ENCODE data around the gene SLC37A3.
A peak's percentile ranks its signal among the peaks of the same experiment; 100 is the strongest.
"Not testable (repeated sequence)": the region's sequence is repeated elsewhere in the genome, so short reads cannot be mapped to it uniquely, and the experiment has no call there.

The SLC37A3 gene

DNA sequence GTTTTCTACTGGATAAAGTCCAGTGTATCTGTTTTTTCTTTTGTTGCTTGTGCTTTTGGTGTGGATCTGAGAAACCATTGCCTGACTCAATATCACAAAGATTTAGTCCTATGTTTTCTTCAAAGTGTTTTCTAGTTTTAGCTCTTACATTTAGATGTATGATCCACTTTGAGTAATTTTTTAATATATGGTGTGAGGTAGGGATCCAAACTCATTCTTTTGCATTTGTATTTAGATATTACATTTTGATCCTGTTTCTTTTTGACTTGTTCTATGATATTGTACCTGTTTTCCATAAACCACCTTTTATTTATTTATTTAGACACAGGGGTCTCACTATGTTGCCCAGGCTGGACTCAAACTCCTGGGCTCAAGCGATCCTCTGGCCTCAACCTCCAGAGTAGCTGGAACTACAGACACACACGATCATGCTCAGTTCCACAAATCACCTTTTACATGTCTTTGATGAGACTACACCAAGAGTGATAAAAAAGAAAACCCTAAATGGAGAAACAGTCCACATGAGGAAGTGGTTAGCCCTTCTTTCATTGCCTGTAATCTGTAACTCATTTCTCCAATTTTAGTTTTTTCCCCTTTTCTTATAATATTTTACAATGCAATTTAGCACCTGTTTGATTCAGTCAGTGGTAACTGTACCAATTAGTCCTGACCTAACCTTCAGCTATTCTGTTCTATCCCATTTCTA, 86.0 kb downstream of the SLC37A3 start:
- peaks cover 85% of the 10 kb centered on the region for H3K27me3 ChIP-seq (ENCODE audit: low read depth, low read length)
- H3K9me3 ChIP-seq (ENCODE audit: insufficient read depth, low read length): peaks cover 10% of the 10 kb centered on the region; the same call in 1 of the 2 replicates

DNA sequence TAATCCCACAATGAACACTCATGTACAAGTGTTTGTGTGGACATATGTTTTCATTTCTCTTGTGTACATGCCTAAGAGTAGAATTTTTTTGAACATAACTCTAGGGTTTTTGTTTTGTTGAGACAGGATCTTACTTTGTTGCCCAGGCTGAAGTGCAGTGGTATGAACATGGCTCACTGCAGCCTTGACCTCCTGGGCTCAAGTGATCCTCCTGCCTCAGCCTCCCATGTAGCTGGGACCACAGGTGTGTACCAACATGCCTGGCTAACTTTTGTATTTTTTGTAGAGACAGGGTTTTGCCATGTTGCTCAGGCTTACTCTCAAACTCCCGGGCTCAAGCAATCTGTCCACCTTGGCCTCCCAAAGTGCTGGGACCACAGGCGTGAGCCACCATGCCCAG, 87.2 kb downstream of the SLC37A3 start:
- H3K9ac ChIP-seq (ENCODE audit: low read length); H3K4me3 ChIP-seq (ENCODE audit: low read length); H3K4me2 ChIP-seq (ENCODE audit: low read length): not testable (repeated sequence)

More for the DNA sequence above, 86.0 kb downstream of the SLC37A3 start:
- peaks cover 4% of the 10 kb centered on the region for H3K36me3 ChIP-seq (replicated peaks; ENCODE audit: low read depth, low read length)
- no peak overlapping the region for H2AFZ ChIP-seq (ENCODE audit: low read depth, low read length)
- TF ChIP-seq EZH2phosphoT487 (IDR thresholded peaks at IDR 0.05; ENCODE audit: low read depth): no peak
- TF ChIP-seq, protein P1, sequence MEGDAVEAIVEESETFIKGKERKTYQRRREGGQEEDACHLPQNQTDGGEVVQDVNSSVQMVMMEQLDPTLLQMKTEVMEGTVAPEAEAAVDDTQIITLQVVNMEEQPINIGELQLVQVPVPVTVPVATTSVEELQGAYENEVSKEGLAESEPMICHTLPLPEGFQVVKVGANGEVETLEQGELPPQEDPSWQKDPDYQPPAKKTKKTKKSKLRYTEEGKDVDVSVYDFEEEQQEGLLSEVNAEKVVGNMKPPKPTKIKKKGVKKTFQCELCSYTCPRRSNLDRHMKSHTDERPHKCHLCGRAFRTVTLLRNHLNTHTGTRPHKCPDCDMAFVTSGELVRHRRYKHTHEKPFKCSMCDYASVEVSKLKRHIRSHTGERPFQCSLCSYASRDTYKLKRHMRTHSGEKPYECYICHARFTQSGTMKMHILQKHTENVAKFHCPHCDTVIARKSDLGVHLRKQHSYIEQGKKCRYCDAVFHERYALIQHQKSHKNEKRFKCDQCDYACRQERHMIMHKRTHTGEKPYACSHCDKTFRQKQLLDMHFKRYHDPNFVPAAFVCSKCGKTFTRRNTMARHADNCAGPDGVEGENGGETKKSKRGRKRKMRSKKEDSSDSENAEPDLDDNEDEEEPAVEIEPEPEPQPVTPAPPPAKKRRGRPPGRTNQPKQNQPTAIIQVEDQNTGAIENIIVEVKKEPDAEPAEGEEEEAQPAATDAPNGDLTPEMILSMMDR (IDR thresholded peaks at IDR 0.05; ENCODE audit: low read depth, low read length): no peak
- H4K20me1 ChIP-seq (ENCODE audit: insufficient read depth, low read length): peaks cover 9% of the 10 kb centered on the region; the same call in 1 of the 2 replicates
- H3K9ac ChIP-seq (ENCODE audit: low read length): no peak overlapping the region
- no peak overlapping the region for H3K4me2 ChIP-seq (ENCODE audit: low read length)
- no peak overlapping the region for H3K27ac ChIP-seq (ENCODE audit: low read length)
- H3K4me3 ChIP-seq (ENCODE audit: low read length): no peak overlapping the region
- no peaks in the 10 kb centered on the region for H3K79me2 ChIP-seq (ENCODE audit: low read length)
- H3K4me1 ChIP-seq (ENCODE audit: low read length): peaks cover 11% of the 10 kb centered on the region; the same call in 1 of the 2 replicates

DNA sequence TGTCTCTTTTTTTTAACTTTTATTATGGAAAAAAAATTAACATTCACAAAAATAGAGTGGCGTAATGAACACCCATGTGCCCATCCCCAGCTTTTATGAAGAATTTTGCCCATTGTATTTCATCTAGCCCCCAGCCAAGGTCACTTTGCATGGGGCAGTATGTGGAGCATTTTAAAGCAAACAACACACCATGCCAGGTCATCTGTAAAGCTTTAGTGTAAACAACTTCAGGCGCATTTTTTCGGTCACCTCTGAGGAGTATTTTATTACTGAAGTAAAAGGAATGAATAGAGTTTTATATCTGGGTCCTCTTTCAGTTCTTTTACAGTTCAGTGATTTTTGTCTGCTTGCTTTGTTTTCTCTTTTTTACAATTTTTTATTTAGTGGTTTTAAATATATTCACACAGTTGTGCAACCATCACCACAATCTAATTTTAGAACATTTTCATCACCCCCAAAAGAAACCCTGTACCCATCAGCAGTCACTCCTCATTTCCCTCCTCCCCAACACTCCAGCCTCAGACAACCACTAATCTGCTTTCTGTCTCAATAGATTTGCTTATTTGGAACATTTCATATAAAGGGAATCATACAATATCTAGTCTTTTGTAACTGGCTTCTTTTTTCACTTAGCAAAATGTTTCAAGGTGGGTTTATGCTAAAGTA, 87.9 kb downstream of the SLC37A3 start:
- Histone ChIP-seq H3K9ac (ENCODE audit: low read length) (no peak overlapping the region), H3K4me1 (ENCODE audit: low read length) (peaks cover 18% of the 10 kb centered on the region), H3K27ac (ENCODE audit: low read length) (no peak overlapping the region), H4K20me1 (ENCODE audit: insufficient read depth, low read length) (peaks cover 12% of the 10 kb centered on the region; the same call in 1 of the 2 replicates), H3K4me3 (ENCODE audit: low read length) (no peak overlapping the region), H3K9me3 (ENCODE audit: insufficient read depth, low read length) (peaks cover 10% of the 10 kb centered on the region; the same call in 1 of the 2 replicates), H2AFZ (ENCODE audit: low read depth, low read length) (no peak overlapping the region), H3K36me3 (replicated peaks; ENCODE audit: low read depth, low read length) (peaks cover 4% of the 10 kb centered on the region), H3K4me2 (ENCODE audit: low read length) (no peak overlapping the region), H3K27me3 (ENCODE audit: low read depth, low read length) (peaks cover 84% of the 10 kb centered on the region), H3K79me2 (ENCODE audit: low read length) (no peaks in the 10 kb centered on the region)
- TF ChIP-seq, protein P1 (IDR thresholded peaks at IDR 0.05; ENCODE audit: low read depth, low read length): no peak
- no peak for TF ChIP-seq EZH2phosphoT487 (IDR thresholded peaks at IDR 0.05; ENCODE audit: low read depth)

More for the DNA sequence above, 87.2 kb downstream of the SLC37A3 start:
- H3K9me3 ChIP-seq (ENCODE audit: insufficient read depth, low read length); H3K79me2 ChIP-seq (ENCODE audit: low read length); H2AFZ ChIP-seq (ENCODE audit: low read depth, low read length); H3K36me3 ChIP-seq (replicated peaks; ENCODE audit: low read depth, low read length); H3K27ac ChIP-seq (ENCODE audit: low read length): not testable (repeated sequence)
- H3K4me1 ChIP-seq (ENCODE audit: low read length): peaks cover 13% of the 10 kb centered on the region
- H4K20me1 ChIP-seq (ENCODE audit: insufficient read depth, low read length): peaks cover 15% of the 10 kb centered on the region; the same call in 1 of the 2 replicates
- peaks cover 87% of the 10 kb centered on the region for H3K27me3 ChIP-seq (ENCODE audit: low read depth, low read length)

DNA sequence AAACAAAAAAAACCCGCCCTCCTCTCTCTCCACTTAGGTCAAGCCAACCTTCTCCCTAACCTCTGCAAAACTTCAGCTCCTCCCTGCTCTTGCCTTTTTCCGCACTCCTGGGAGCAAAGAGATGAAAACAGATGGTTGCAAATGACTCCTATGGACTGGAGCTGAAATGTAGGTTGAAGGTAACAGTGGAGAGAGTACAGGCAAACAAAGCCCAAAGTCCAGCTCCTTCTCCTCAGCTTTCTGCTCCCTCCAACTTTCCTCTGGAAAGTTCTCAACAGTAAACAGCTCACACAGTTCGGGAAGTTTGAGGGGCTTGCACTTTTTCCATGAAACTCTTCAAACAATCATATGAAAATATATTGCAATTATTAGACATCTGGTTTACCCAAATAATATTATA, 90.3 kb downstream of the SLC37A3 start:
- H3K4me2 ChIP-seq (ENCODE audit: low read length): no peak overlapping the region
- H3K36me3 ChIP-seq (replicated peaks; ENCODE audit: low read depth, low read length): peaks cover 4% of the 10 kb centered on the region
- no peak overlapping the region for H3K4me3 ChIP-seq (ENCODE audit: low read length)
- peaks cover 10% of the 10 kb centered on the region; the same call in 1 of the 2 replicates for H3K9me3 ChIP-seq (ENCODE audit: insufficient read depth, low read length)
- peaks cover 74% of the 10 kb centered on the region for H3K27me3 ChIP-seq (ENCODE audit: low read depth, low read length)
- H3K79me2 ChIP-seq (ENCODE audit: low read length): no peaks in the 10 kb centered on the region
- peaks cover 40% of the 10 kb centered on the region for H3K4me1 ChIP-seq (ENCODE audit: low read length)
- no peak overlapping the region for H3K9ac ChIP-seq (ENCODE audit: low read length)
- H2AFZ ChIP-seq (ENCODE audit: low read depth, low read length): no peak overlapping the region
- TF ChIP-seq, protein P1 (IDR thresholded peaks at IDR 0.05; ENCODE audit: low read depth, low read length): no peak
- 0 out of 2 replicates have a peak, but pooled peaks have one; percentile 8 for TF ChIP-seq EZH2phosphoT487 (IDR thresholded peaks at IDR 0.05; ENCODE audit: low read depth)
- no peak overlapping the region for H3K27ac ChIP-seq (ENCODE audit: low read length)
- H4K20me1 ChIP-seq (ENCODE audit: insufficient read depth, low read length): peaks cover 19% of the 10 kb centered on the region; the same call in 1 of the 2 replicates
